ENCODE measurements around the gene PLAU. TPM values are rescaled to one million over a fixed set of nuclear protein-coding genes. Genes with fewer than 3 reads are reported as not detected.

Gene PLAU
- total and polyA plus RNA-seq, 9 of the 15 experiments (the other 6 are each of a cell fraction or from before 2014, with no cell fraction given): 2.1 to 16.9 (median 3.3) TPM

DNA sequence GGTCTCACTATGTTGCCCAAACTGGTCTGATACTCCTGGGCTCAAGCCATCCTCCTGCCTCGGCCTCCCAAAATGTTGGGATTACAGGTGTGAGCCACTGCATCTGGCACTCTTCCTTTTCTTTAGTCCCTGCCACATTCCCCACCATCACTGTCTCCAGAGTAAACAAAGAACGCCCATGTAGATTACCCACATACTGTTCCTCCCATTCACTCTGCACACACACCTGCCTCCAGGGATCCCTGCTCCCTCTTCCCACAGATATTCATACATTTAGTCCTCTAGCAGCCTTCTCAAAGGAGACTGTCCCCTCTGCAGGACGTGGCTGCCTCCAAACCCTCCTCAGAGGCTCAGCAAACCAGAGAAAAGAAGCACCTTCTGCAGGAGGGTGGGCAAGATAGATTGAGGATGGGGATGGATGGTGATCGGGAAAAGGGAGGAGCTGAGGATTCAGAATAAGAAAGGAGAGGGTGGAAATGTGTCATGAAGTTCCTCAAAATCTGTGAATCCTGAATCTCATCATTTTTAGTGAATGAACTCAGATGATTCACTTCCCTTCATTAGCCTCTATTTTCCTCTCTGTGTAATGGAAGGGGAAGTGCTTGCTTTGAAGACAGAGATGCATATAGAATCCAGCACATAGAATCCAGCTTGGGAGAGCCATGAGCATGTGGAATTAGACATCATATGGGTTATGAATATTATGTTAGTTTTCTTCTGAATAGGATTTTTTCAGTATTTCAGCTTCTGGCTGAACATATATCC lies 5.5 kb upstream of the PLAU start:
- POLR2A ChIA-PET: interaction anchor here (1.1 kb wide), 2 partner anchors 162 to 271 kb away, joined by 3 read pairs; partner anchors contain the start of gene SEC24C
- peak overlapping the region in 1 of 2 experiments; percentile 23; a peak in 1 of 4 replicates for H3K9ac ChIP-seq (ENCODE audit: insufficient read depth in 1 of 2, low read depth in 2 of 2, low read length in 2 of 2)
- FAIRE-seq: no peak
- peak; percentile 53; the same call in 1 of the 2 replicates for TF ChIP-seq SPI1 (IDR thresholded peaks at IDR 0.05; ENCODE audit: borderline replicate concordance, low read depth, low read length)
- TF ChIP-seq, protein P1, sequence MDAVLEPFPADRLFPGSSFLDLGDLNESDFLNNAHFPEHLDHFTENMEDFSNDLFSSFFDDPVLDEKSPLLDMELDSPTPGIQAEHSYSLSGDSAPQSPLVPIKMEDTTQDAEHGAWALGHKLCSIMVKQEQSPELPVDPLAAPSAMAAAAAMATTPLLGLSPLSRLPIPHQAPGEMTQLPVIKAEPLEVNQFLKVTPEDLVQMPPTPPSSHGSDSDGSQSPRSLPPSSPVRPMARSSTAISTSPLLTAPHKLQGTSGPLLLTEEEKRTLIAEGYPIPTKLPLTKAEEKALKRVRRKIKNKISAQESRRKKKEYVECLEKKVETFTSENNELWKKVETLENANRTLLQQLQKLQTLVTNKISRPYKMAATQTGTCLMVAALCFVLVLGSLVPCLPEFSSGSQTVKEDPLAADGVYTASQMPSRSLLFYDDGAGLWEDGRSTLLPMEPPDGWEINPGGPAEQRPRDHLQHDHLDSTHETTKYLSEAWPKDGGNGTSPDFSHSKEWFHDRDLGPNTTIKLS (IDR thresholded peaks at IDR 0.05; ENCODE audit: borderline replicate concordance, low read depth): no peak
- H3K4me3 ChIP-seq: no peak overlapping the region
- no peak overlapping the region for H3K27ac ChIP-seq (ENCODE audit: extremely low read depth, low read depth, low read length)
- CTCF ChIA-PET (ENCODE audit: low intra/inter-chr PET ratio): no interaction called here
- no peaks in the 10 kb centered on the region for H3K27me3 ChIP-seq (ENCODE audit: control insufficient read depth in 2 of 2, insufficient read depth in 2 of 2, low read length in 2 of 2)
- H3K36me3 ChIP-seq (ENCODE audit: control insufficient read depth, insufficient read depth, low read length): no peaks in the 10 kb centered on the region
- 24% methylated on average over 4 of the region's 4 CpGs for WGBS (ENCODE audit: insufficient coverage, low coverage, missing lambda C conversion rate)
- in situ Hi-C loops (cut with MboI): no loop called here
- no peak for DNase-seq (ENCODE audit: extremely low read depth in 1 of 4, low spot score in 3 of 4)
- H4K20me1 ChIP-seq (replicated peaks; ENCODE audit: control insufficient read depth, insufficient read depth, low read length): no peaks in the 10 kb centered on the region
- BruUV-seq (replicated peaks): no TSS peak
- H3K4me2 ChIP-seq (ENCODE audit: insufficient read depth, low read length): no peak overlapping the region
- H3K9me1 ChIP-seq (ENCODE audit: control insufficient read depth, insufficient read depth, low read length): no peaks in the 10 kb centered on the region
- intact Hi-C loops (cut with micrococcal nuclease): no loop called here
- no peaks in the 10 kb centered on the region for H3K9me3 ChIP-seq (replicated peaks; ENCODE audit: control insufficient read depth, insufficient read depth, low read depth, low read length)
- no peak overlapping the region; the same call in 1 of the 2 replicates for H2AFZ ChIP-seq (ENCODE audit: low read depth, low read length)
- no peak for ATAC-seq
- H3K4me1 ChIP-seq (replicated peaks in 1 of 2; ENCODE audit: control insufficient read depth in 2 of 2, insufficient read depth in 2 of 2, low read length in 2 of 2): peaks cover 23 to 25% of the 10 kb centered on the region in 2 experiments
- H3K79me2 ChIP-seq (ENCODE audit: control insufficient read depth, insufficient read depth, low read length): no peaks in the 10 kb centered on the region

Data from K562 (cell line).